ENCODE results near the gene EP300.

GRCh38 chr22:41074466-41074865 is 17.9 kb upstream of the EP300 start:
- TF ChIP-seq CTCF (IDR thresholded peaks at IDR 0.05) (no peak), POLR2A (IDR thresholded peaks at IDR 0.05) (no peak)

All from prostate gland (tissue), 2 donors.